ENCODE measurements around the gene LPXN.

DNA sequence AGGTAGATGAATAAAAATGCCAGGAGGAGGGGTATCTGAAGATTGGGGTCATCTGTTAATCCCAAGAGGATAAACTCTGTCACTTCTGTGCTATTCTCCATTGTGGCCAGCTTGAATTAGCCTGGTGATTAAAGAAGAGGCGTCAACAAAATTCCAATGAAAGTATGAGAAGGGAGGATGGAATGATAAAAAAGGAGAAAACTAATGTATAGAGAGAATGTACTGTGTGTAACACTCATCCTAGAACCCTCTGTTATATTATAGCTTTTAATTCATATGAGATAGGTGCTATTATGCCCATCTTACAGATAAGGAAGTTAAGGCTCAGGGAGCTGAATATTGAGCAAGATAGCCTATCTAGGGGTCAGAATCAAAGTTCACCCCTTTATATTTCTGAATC, 67.7 kb downstream of the LPXN start, which contains the start of gene OR5B21:
- TF ChIP-seq SP1 (IDR thresholded peaks at IDR 0.05) (no peak), LEF1 (IDR thresholded peaks at IDR 0.05; ENCODE audit: borderline replicate concordance) (no peak), FOXA1 (IDR thresholded peaks at IDR 0.05) (no peak), TARDBP (IDR thresholded peaks at IDR 0.05) (no peak), ELF4 (IDR thresholded peaks at IDR 0.05) (no peak), FOXM1 (IDR thresholded peaks at IDR 0.05; ENCODE audit: borderline replicate concordance) (no peak), L3MBTL2 (conservative IDR thresholded peaks at IDR 0.05) (no peak), HDGF (IDR thresholded peaks at IDR 0.05; ENCODE audit: borderline replicate concordance) (no peak), NFRKB (IDR thresholded peaks at IDR 0.05) (no peak), BHLHE40 (IDR thresholded peaks at IDR 0.05; ENCODE audit: borderline replicate concordance) (no peak), ARNT (IDR thresholded peaks at IDR 0.05) (no peak), FOXK2 (IDR thresholded peaks at IDR 0.05) (no peak)

Measured in HEK293T (cell line).